SK-N-SH (cell line): ENCODE results near the gene HIGD1B.

Source experiments
- CTCF ChIP-seq: fragments of 200-600 bp; sonication (generic); IDR thresholded peaks from 2 replicates; pipeline ENCODE4 v1.6.1; 2017; ENCODE audit warnings: antibody characterized with exemption, mild to moderate bottlenecking, moderate library complexity
- EP300 ChIP-seq, 2 experiments: IDR thresholded peaks; 2 replicates each; pipeline versions ENCODE4 v1.4.0 to v1.6.1; 2012; ENCODE audit warnings: borderline replicate concordance in 1 of 2, low read depth in 1 of 2, low read length in 1 of 2
- GATA2 ChIP-seq: sonication (generic); formaldehyde crosslinking; IDR thresholded peaks from 2 replicates; pipeline ENCODE4 v1.5.0; 2020; ENCODE audit warnings: mild to moderate bottlenecking, missing genetic modification reagents
- RCOR1 ChIP-seq: fragments of 150-350 bp; IDR thresholded peaks from 2 replicates; pipeline ENCODE4 v1.6.1; 2017; ENCODE audit warnings: antibody characterized with exemption, low read length
- REST ChIP-seq: IDR thresholded peaks from 2 replicates; pipeline ENCODE4 v1.6.1; 2012; ENCODE audit warnings: mild to moderate bottlenecking, low read depth, low read length, moderate library complexity
- RFX5 ChIP-seq: IDR thresholded peaks from 2 replicates; pipeline ENCODE4 v1.6.1; 2012; ENCODE audit warnings: mild to moderate bottlenecking, improper control_type of control experiment, low read length

- TF ChIP-seq RFX5 (no peak), CTCF (no peak), GATA2 (no peak), EP300 (IDR thresholded peaks at IDR 0.05; ENCODE audit: borderline replicate concordance in 1 of 2, low read depth in 1 of 2, low read length in 1 of 2) (no peak), REST (no peak), RCOR1 (no peak)
These were observed 10.5 kb upstream of the HIGD1B start for GRCh38 chr17:44837196-44837595.
